A172 (cell line): ENCODE data around the gene CCDC141. TPM values are rescaled to one million over a fixed set of nuclear protein-coding genes. Genes with fewer than 3 reads are reported as not detected.
A peak's percentile ranks its signal among the peaks of the same experiment; 100 is the strongest.

ENCODE experiments used
- DNase-seq: peaks from one replicate; pipeline ENCODE4 v3.0.0-alpha.2; 2015; ENCODE audit warnings: low spot score
- total RNA-seq: library from RNA; depleted of rRNA; stranded (reverse); fragments of >200 nt; shearing (Covaris generic); gene quantifications from 2 replicates; pipeline ENCODE4 v1.2.3, GENCODE V29; 2014

CCDC141 gene
- total RNA-seq, 1 experiment from 2014 or later = 0.31 TPM

DNA sequence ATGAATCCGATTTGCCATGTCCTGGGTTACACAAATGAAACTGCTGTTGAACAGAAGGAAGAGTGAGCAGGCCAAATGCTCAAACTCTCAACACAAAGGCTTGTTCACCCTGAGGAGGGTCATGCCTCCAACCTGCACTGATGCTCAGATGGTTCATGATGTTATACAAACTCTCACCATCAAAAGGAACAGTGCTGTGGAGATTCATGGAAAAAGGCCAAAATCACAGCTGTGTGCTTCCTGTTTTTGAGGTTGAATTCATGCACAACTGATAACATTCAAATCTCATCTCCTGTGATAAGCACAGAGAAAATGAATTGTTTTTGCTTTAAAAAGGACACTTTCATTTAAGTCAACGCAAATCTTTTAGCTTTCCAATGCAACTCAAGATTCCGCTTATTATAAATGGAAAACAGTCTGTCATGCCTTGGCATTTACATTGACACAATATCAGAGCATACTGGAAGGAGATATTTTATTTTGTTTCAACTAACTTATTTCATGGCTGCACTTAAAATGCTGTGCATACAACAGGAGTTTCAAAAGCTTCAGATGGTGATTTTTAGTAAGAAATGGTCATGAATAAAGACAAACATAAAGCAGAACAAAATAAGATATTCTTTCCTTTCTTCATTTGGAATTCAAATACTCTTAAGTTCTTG is 220.5 kb downstream of the CCDC141 start:
- DNase-seq = peak; percentile 36

DNA sequence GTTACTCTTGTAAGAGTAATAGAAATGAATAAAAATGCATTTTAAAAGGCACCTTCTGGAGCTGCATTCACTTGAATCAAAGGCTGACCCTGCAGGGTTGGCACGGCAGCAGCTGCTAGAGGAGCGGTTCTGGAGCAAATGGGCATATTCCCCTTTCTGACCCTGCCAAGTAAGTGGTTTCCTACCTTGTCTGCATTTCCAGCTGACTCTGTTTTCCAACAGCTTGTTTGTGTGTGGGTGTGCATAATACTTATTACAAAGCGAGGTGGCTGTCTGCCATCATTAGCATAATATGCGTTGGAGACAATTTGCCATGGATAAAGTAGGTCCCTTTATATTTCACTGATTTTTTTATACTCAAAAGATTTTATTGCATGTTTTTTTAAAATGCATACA is 221.5 kb downstream of the CCDC141 start:
- no peak for DNase-seq

DNA sequence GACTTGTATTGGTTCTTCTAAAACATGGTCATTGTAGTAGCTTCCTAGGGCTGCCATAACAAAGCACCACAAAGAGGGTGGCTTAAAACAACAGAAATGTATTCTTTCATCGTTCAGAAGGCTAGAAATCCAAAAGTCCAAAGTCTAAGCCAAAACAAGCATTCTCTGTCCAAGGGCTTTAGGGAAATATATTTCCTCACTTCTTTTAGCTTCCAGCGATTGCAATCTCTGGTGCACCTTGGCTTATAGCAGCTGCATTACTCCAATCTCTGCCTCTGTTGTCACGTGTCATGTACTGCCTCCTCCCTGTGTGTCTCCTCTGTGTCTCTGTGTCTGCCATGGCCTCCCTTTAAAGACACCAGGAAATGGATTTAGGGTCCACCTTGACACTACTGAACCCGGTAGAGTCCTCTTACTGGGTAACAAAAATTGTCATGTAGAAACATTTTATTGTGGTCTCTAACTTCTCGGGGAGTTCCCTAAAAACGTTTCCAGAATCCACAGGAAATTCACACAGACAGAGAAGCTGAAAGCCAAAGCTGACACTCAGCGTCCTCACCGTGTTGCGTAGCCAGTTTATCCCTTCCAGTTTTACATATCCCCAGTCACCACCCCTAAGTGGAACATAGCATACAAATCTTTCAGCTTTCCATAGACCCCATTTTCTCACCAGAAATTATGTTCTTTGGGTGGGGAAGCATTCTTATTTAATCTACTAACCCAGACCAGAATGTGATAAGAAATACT is 222.0 kb downstream of the CCDC141 start:
- no peak for DNase-seq

DNA sequence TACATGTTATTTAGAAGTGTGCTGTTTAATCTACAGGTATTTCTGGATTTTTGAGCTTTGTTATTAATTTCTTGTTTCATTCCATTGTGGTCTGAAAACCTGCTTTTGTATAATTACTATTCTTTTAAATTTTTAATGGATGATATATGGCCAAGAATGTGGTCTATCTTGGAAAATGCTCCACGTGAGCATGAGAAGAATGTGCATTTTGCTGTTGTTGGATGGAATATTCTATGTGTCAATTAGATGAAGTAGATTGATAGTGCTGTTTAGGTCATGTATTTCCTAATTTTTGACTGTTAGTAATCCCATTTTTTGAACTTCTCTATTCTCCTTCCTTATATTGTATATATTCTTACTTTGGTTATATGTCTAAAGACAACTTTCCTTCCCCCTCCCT is 222.8 kb downstream of the CCDC141 start:
- no peak for DNase-seq

DNA sequence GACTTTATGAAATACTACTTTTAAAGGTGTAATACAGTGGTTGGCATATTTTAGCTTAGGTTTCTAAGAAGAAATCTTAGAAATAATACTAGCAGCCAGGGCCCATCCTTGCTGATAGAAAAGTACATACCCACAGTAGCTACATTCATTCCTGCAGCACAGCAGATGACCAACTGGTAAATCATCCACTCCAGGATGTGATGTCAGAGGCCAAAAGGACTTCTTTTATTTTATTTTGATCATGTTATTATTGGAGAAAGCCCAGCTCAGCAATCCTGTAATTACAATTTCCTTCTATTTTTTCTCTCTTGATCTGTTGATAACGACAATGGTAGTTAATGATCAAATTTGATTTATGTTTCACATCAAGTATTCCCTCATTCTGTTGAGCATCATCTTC is 224.8 kb downstream of the CCDC141 start:
- DNase-seq = peak; percentile 64

DNA sequence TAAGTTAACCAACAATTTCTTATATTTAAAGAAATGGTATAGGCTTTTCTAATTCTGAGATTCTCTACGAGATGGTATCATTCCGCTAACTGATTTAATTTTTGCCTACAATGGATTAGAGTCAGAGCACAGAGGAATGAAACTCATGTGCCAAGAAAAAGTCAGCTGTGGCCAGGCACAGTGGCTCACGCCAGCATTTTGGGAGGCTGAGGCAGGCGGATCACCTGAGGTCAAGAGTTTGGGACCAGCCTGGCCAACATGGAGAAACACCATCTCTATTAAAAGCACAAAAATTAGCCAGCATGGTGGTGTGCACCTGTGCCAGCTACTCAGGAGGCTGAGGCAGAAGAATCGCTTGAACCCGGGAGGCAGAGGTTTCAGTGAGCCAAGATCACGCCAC is 225.8 kb downstream of the CCDC141 start:
- no peak for DNase-seq

DNA sequence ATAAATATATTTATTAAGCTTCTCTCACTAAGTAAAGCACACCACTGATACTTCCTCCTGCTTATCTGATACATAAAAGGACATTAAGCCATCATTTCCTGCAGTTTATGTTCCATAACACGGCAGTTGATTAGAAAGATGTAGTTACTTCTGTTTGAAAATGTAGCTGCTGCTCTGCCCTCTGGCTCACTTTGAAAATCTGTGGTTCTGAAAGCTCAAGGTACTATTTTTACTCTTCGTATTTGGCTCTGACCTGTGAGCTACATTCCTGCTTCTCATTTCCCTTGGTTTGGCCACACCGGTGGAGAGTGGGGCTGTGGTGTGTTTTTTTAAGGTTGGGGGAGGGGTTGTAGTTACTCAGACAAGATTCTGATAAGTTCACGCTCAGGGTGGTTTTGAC is 229.9 kb downstream of the CCDC141 start:
- DNase-seq = no peak

DNA sequence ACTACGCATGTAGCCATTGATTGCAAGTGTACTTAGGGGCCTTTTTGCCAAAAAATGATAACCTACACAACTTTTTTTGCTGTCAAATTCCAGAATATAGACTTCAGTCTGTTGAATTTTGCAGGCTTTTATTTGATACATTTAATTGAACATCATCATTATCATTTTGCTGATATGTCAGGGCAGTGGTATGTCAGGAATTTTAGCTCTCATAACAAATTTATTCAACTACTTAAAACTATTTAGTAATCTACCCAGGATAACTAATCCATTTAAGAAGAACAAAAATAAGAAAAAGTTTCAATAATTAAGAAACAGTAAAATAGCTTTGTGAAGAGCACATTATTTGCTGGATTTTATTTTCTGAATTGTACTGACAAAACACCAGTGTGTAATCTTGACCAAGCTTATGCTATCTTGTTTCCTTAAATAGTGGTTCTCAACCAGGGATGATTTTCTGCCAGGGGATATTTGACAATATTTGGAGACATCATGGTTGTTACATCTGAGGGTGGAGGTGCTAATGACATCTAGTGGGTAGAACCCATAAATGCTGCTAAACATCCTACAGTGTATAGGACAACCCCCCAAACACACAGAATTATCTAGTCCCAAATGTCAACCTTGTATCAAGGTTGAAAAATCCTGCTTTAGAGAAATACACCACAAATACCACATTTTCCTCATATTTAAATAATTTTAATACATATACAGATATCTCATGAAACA is 230.6 kb downstream of the CCDC141 start:
- no peak for DNase-seq

DNA sequence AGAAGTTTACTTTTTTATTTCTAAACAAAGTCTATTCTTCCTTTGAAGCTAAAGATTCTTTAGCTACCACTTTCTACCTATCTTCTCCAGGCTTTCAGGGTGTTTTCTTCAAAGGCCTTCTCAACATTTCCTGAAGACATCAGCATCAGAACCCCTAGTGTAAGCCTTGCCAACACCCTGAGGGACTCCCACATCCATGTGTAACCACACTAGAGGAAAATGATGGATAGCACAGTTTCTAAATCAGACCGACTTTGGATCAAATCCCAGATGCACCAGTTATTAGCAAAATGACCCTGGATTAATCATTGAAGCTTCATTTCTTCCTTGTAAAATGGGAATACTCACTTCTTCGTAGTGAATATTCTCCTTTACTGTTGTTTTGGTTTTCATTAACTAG is 238.0 kb downstream of the CCDC141 start:
- DNase-seq = no peak

DNA sequence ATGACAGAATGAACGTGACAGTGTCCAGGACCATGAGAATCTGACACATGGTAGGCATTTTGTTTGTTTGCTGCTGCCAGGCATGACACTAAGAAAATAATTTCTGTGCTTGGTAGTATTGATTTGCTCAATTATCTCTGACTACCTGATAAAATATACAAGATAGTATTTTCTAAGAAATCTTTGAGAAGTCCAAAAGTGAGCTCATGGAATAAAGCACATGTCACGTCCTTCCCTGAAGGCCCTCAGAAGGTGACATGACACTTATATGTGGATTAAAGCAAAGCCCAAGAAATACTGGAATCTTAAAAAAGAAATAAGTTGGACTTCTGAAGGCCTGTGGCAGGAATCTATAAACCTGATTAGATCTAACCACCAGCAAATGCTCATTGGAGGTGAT is 238.9 kb downstream of the CCDC141 start:
- no peak for DNase-seq

DNA sequence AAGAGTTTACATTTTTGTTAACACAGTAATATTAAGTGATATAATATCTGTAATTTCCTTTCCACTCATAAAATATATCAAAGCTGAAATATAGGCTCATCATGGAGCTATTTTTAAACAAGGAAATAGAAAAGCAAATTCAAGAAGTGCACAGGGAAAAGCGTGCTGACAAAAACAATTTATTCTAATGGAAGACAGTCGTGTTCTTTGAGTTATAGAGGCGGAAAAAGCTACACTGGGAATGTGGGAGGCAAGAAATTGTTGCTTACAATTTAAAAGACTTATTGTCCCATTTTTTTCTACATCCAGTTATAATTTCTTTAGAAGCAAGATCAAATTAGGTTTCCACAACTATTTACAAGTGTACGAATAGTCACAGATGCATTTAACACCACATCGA is 239.5 kb downstream of the CCDC141 start:
- no peak for DNase-seq

DNA sequence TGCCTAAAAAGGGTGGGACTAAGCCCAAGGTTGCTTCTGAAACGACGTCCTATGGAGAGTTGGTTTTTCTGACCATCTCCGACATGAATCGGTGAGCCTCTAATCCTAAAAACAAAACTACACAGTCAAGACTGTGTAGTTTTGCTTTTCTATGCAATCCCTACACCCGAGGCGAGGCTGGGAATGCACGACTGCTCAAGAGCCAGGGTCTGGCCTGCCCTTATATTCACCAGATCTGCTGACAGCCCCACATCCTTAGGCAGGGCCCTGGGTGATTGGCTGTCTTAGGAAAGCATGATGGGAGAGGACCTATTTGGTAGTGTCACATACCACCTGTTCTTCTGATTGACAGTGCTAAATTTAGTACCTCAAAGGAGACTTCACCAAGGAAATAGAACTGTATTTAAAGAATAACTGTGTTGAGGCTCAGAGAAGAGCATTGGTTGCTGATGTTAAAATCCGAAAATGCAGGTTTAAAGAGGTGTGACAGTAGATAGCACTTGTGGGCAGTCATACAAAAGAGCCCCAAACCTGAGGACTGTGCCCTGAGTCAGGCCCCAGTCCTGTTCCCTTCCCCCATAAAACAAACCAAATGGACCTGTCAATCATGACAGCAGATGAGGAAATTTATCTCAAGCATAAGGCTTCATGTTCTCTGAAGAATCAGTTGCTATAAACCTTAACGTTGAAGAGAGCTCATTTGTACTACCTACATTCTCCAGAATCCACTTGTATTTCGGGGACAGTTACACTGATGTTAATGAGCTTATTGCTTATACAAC is 242.5 kb downstream of the CCDC141 start, which contains the start of gene TTN:
Gene TTN (minus strand): TSS at position 197 of the 782 bp plus-strand sequence. CDS start 2,781 bp downstream, outside the sequence.
- no peak for DNase-seq

DNA sequence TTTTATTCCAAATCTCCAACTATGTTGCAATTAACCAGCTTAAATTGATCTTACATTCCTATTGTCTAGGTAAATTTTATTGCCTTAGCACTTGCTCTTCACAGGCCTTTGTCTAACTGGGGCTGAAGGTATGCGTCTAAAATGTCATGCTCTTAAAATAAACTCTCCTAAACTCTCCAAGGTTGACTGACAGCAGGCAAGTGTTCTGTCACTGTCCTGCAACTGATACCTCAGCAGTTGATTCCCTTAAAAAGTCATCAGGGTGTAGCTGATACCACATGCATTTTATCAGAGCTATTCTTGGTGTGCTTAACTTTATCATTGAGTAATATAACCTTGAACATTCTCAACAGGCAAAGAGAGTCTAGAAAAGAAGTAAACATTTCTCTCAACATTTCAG is 243.4 kb downstream of the CCDC141 start:
- DNase-seq = no peak

DNA sequence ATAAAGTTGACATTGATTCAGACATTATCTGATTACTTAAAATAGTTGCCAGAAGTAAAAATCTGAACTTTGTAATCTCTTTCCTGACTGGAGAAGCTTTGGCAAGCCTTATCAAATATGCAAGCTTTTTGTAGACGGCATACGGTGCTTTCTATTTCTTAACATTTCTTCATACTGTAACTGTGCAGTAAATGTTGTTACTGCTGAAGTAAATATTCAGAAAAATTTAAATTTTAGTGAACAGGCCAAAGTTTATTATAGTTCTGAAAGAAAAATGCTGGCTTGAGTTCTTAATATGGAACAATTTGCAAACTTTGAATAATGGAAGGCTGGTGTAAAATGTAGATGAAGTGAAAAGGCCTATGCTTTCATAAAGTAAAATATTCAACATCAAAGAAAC is 244.5 kb downstream of the CCDC141 start:
- DNase-seq = no peak

DNA sequence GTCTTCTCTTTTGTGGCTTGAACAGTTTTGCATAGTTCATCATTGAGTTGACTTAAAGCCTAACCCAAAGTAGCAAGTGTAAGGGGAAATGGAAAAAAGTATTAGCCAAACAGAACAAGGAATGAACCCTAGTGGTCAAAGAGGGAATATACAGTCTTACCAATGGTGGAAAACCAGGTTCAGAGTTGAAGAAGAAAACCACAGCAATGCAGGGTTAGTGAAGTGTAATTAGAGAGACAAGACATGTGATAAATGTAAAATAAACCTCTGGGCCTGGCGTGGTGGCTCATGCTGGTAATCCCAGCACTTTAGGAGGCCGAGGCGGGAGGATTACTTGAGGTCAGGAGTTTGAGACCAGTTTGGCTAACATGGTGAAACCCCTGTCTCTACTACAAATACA is 245.1 kb downstream of the CCDC141 start:
- DNase-seq = peak; percentile 37

DNA sequence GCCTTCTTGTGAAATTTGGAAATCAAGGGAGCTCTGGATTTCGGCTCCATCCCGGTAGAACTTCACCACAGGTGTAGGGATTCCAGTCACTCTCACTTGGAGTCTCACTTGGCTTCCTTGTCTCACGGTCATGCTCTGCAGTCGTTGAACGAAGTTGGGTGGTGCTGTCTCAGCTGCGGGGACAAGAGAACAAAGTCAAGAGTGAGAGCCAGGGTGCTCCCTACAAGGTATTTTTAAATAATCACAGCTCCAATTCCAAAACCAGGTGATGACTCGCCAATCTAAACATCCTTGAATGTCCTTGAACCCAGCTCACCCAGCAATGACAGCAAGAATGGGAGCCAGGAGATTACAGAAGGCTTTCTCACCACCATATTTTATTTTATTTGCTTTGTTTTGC is 249.4 kb downstream of the CCDC141 start:
- no peak for DNase-seq

DNA sequence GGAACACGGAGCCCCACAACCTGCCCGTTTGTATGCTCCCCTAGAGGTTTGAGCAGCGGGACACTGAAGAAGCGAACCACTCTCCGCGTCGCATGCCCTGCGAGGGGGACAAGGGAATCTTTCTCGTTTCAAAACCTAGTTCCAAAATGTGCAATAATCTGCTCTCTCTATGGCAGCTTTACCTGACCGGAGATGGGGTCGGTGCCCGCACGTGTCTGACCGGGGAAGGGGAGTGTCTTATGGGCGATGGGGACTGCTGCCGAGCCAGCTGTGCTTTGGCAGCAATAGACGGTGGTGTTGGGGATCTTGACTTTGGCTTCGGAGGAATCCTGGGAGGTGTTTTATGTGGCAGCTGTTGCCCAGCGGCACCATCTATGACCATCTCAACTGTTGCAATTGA is 250.6 kb downstream of the CCDC141 start:
- DNase-seq = no peak

DNA sequence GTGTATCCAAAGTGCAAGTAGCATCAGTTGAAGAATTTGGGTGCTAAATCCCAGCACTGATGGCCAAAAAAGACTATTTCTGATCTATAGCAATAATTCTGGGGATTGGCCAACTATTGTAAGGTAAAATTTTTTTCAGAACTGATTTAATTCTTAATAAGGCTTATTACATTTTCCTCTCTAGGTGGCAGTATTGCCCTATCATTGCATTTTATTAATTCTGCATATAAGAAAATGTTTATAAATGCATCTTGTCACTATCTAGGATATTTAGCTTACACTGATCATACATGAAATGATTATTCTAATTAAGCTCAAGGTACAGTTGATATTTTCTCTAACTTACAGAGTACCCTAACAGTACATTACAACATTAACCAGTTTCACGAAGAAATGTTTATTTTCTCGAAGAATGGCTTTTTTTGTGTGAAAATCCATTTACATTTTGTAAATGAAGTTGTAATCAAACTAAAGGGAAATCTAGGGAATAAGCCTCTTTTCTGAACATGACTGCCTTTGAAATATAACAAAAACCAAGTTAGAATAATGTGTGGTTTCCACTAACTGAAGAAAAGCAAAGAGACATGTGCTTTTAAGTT is 253.8 kb downstream of the CCDC141 start:
- DNase-seq = peak; percentile 48

DNA sequence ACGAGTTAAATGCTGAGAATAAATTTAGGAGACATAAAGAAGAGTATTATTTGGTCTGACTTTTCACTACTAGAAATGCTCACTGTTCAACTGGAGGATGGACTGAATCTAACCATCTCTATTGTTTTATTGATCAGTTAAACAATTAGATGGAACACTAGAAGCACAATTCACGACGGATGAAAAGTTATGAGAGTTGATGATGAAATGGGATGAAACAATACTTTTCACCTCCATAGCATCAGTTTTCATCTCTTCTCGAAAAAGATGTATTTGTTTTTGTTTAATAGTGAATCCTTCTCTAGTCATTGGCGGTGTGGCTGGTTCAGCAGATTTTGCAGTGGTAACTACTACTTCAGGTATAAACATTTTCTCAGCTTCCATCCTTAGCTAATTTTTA is 262.0 kb downstream of the CCDC141 start:
- DNase-seq = no peak

DNA sequence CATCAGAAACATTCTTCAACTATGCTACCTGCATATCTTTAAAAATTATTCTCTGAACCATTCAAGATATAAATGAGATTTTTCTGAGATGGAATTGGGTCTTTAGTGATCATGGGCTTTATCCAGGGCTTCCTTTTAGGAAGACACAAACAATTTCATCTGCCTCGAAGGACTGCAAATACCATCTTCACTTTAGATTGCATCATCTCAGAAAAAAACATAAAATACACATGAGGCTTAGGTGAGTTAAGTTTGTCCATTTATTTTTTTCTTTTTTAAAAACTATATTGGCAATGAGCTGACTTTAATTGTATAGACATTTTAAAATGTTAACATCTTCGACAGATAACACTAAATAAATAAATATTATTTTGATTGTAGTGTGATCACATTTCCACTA is 262.8 kb downstream of the CCDC141 start:
- no peak for DNase-seq

DNA sequence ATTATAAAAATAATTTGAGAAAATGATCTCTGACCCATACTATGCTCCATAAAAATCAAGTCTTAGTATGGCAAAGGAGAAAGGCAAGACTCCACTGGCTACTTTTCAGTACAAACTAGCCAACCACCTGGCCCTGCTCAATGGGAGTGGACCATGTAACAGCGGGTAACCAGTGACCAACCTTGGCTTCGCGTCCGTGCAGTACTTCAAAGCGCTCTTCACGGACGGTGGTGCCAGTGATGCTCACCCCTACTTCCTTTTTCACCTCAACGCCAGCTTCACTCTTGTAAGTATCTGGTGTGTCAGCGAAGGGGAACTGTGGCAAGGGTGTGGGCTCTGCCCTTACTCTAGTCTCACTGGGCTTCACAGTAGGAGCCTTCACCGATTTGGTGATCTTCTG is 266.0 kb downstream of the CCDC141 start:
- no peak for DNase-seq

DNA sequence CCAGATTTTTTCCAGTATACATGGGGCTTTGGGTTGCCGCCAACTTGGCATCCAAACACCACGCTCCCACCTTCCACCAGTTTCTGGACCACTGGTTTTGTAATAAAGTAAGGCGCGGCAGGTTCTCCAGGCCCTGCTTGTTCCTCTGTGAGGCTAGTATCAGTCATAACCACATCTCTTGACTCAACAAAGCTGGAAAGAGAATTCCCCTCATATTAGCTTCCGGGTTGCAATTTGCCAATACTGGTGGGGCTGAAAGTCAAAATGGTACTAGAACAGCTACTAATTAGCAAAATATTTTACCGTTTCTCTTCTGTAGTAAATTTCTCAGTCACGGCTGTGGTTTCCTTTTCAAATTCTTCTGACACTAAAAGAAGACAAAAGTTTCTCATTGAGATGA is 267.7 kb downstream of the CCDC141 start:
- DNase-seq = no peak
